Tibial nerve (tissue), 4 donors: Measurements from ENCODE around the gene SEPTIN12. TPM values are rescaled to one million over a fixed set of nuclear protein-coding genes. Genes with fewer than 3 reads are reported as not detected.

ENCODE experiments used
- DNase-seq, 2 donors: peaks; one replicate each; pipeline ENCODE4 v3.0.0-alpha.2; 2019; ENCODE audit warnings: low spot score in 2 of 2
- H3K27ac ChIP-seq, 4 donors: fragments of 200-600 bp; sonication (generic) in 3 of 4; one replicate each; pipeline ENCODE4 v1.5.1; 2017 to 2019; ENCODE audit warnings: mild to moderate bottlenecking in 1 of 4
- H3K27me3 ChIP-seq, 2 donors: fragments of 200-600 bp; sonication (generic) in 1 of 2; one replicate each; pipeline versions ENCODE4 v1.5.1 to v1.6.0; 2017 to 2019
- H3K36me3 ChIP-seq, 3 donors: fragments of 200-600 bp; sonication (generic); one replicate each; pipeline ENCODE4 v1.5.1; 2018 to 2019
- H3K4me1 ChIP-seq, 4 donors: fragments of 200-600 bp; sonication (generic) in 3 of 4; one replicate each; pipeline ENCODE4 v1.5.1; 2017 to 2019
- H3K4me3 ChIP-seq, 4 donors: fragments of 200-600 bp; sonication (generic) in 3 of 4; one replicate each; pipeline ENCODE4 v1.5.1; 2017 to 2019; ENCODE audit warnings: mild to moderate bottlenecking in 1 of 4, moderate library complexity in 1 of 4
- H3K9me3 ChIP-seq, 4 donors: fragments of 200-600 bp; sonication (generic) in 3 of 4; one replicate each; pipeline ENCODE4 v1.5.1; 2017 to 2019
- EP300 ChIP-seq, 2 donors: sonication (generic); formaldehyde crosslinking; IDR thresholded peaks; one replicate each; pipeline ENCODE4 v1.6.1; 2017; ENCODE audit warnings: antibody characterized with exemption in 2 of 2, mild to moderate bottlenecking in 1 of 2
- POLR2A ChIP-seq, 2 donors: fragments of 450-650 bp; IDR thresholded peaks; one replicate each; pipeline ENCODE4 v1.6.1; 2017; ENCODE audit warnings: antibody characterized with exemption in 2 of 2, mild to moderate bottlenecking in 2 of 2, moderate library complexity in 2 of 2
- WGBS, 2 donors: methylation state at CpG; one replicate each; pipeline ENCODE4 v1.1.5; 2018; 5-methylcytosine and 5-hydroxymethylcytosine counted together
- total RNA-seq, 4 donors: library from RNA; depleted of rRNA; stranded (reverse); fragments of >200 nt; gene quantifications; one replicate each; pipeline ENCODE4 v1.1.0, GENCODE V29; 2016
- TF ChIP-seq, protein P1 (sequence below), 5 experiments: fragments of 200-600 bp in 3 of 5; fragments of 450-650 bp in 2 of 5; sonication (generic) in 3 of 5; IDR thresholded peaks; one replicate each; pipeline ENCODE4 v1.5.1; 2016 to 2019; ENCODE audit warnings: antibody characterized with exemption in 5 of 5, mild to moderate bottlenecking in 3 of 5, moderate library complexity in 2 of 5

The SEPTIN12 gene
- total RNA-seq, 4 donors from 2014 or later = not detected

DNA sequence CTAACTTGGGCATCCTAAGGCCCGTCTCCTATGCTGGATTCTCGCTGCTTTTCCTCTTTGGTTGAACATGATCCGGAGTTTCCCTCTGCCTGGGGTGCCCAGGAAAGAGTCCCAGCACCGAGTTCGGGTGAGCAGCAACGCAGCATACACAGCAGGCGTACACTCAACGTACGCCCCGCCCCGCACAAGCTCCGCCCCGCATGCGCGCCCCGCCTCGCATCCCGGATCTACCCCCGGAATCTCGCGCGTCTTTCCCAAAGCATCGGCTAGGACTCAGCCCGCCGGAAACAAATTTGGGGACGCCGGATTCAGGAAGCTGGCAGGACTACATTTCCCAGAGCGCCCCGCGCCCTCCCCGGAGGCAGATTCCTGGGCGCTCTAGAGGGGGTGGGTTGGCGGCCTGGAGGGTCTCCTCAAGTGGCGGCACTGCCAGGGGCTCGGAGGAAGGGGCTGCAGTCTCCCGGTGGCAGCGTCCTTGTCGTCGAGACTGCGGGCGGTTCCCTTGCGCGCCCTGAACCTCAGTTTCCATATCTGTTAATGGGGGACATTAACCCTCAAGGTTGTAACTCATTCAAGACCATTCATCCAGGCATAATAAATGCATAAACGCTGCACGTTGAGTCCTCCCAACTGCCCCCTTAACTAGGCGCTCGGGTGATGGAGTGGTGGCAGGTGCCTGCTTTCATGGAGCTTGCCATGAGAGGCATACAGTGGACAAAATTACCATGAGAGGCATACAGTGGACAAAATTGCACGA, 19.4 kb downstream of the SEPTIN12 start:
- Histone ChIP-seq H3K27me3 (no peaks in the 10 kb centered on the region), H3K4me1 (peaks cover 0 to 41% (median 22%) of the 10 kb centered on the region in 4 donors), H3K36me3 (peaks cover 0 to 17% (median 0%) of the 10 kb centered on the region in 3 donors), H3K27ac (peak overlapping the region; percentile 73 to 96 (median 91)), H3K4me3 (peak overlapping the region; percentile 45 to 82 (median 70)), H3K9me3 (no peaks in the 10 kb centered on the region)
- peak; percentile 91 to 98 for DNase-seq
- TF ChIP-seq POLR2A (IDR thresholded peaks at IDR 0.05) (peak; percentile 51 to 83), EP300 (IDR thresholded peaks at IDR 0.05) (peak; percentile 90 to 91)
- TF ChIP-seq, protein P1, sequence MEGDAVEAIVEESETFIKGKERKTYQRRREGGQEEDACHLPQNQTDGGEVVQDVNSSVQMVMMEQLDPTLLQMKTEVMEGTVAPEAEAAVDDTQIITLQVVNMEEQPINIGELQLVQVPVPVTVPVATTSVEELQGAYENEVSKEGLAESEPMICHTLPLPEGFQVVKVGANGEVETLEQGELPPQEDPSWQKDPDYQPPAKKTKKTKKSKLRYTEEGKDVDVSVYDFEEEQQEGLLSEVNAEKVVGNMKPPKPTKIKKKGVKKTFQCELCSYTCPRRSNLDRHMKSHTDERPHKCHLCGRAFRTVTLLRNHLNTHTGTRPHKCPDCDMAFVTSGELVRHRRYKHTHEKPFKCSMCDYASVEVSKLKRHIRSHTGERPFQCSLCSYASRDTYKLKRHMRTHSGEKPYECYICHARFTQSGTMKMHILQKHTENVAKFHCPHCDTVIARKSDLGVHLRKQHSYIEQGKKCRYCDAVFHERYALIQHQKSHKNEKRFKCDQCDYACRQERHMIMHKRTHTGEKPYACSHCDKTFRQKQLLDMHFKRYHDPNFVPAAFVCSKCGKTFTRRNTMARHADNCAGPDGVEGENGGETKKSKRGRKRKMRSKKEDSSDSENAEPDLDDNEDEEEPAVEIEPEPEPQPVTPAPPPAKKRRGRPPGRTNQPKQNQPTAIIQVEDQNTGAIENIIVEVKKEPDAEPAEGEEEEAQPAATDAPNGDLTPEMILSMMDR (IDR thresholded peaks at IDR 0.05) = no peak
- 5 to 6% methylated on average over 22 to 41 of the region's 48 CpGs for WGBS, 2 donors

DNA sequence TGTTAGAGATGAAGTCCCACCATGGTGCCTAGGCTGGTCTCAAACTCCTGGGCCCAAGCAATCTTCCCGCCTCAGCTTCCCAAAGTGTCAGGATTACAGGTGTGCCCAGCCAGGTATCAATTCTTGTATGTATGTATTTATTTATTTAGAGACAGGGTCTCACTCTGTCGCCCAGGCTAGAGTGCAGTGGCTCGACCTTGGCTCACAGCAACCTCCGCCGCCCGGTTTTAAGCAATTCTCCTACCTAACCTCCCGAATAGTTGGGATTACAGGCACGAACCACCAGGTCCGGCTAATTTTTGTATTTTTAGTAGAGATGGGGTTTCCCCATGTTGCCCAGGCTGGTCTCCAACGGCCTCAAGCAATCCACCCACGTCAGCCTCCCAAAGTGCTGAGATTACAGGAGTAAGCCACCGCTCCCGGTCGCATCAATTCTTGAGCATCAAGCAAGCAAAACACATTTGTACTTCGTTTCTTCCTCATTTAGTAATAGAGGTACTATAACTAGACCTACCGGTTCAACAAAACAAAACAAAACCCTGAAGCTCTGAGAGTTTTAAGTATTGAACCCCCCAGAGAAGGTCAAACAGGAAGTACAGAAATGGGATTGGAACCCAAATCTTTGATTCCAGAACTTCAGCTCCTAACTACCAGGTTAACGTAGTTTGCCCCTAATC, 20.1 kb downstream of the SEPTIN12 start:
- Histone ChIP-seq H3K36me3 (peaks cover 0 to 24% (median 2%) of the 10 kb centered on the region in 3 donors), H3K9me3 (no peaks in the 10 kb centered on the region), H3K4me3 (peak overlapping the region; percentile 45 to 82 (median 70)), H3K4me1 (peaks cover 0 to 45% (median 22%) of the 10 kb centered on the region in 4 donors), H3K27me3 (no peaks in the 10 kb centered on the region), H3K27ac (peak overlapping the region; percentile 73 to 96 (median 91))
- TF ChIP-seq POLR2A (IDR thresholded peaks at IDR 0.05) (no peak), EP300 (IDR thresholded peaks at IDR 0.05) (no peak)
- TF ChIP-seq, protein P1 (IDR thresholded peaks at IDR 0.05) = no peak
- 42 to 63% methylated on average over 17 of the region's 17 CpGs for WGBS, 2 donors
- peak in 1 of 2 donors; percentile 27 for DNase-seq

DNA sequence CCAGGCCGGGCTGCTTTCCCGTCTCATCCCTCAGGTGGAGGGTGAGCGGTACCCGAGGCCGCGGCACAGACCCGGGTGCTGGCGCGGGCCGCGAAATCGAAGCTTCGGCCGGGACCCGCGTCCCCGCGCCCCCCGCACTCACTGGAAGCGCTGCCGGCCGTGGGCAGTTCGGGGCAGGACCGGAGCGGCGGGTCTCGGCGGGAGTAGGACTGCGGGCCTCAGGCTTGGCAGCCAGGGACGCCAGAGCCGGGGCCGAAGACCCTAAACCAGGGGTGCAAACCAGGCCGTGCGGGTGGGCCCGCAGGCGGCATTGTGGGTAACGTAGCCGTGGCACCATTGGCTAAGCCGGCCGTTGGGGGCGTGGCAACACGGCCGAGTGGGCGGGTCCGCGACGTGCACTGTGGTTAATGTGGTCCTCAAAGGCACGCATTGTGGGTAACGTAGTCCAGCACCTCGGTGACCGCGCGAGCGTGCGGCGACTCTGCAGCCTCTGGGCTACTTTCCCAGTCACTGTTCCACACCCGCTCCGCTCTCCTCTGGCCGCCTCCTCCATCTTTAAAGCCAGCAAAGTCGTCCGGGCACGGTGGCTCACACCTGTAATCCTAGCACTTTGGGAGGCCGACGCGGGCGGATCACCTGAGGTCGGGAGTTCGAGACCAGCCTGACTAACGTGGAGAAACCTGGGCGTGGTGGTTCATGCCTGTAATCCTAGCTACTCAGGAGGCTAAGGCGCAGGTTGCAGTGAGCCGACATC, 21.1 kb downstream of the SEPTIN12 start, which contains the start of gene ZNF500:
Gene ZNF500 (minus strand): TSS at position 288 of the 754 bp plus-strand sequence. CDS start 1,184 bp downstream, outside the sequence.
- 4 to 8% methylated on average over 41 to 52 of the region's 72 CpGs for WGBS, 2 donors
- peak; percentile 71 to 80 for TF ChIP-seq EP300 (IDR thresholded peaks at IDR 0.05)
- TF ChIP-seq, protein P1 (IDR thresholded peaks at IDR 0.05) = peak in 1 of 5 experiments; percentile 24
- TF ChIP-seq POLR2A (IDR thresholded peaks at IDR 0.05) = peak in 1 of 2 donors; percentile 70
- Histone ChIP-seq H3K36me3 (peaks cover 0 to 34% (median 4%) of the 10 kb centered on the region in 3 donors), H3K27ac (peak within 1 kb of the TSS; percentile 73 to 96 (median 91)), H3K4me3 (peak within 1 kb of the TSS; percentile 79 to 99 (median 82)), H3K4me1 (peaks cover 0 to 52% (median 22%) of the 10 kb centered on the region in 4 donors), H3K27me3 (no peaks in the 10 kb centered on the region), H3K9me3 (no peaks in the 10 kb centered on the region)
- DNase-seq = peak; percentile 99

DNA sequence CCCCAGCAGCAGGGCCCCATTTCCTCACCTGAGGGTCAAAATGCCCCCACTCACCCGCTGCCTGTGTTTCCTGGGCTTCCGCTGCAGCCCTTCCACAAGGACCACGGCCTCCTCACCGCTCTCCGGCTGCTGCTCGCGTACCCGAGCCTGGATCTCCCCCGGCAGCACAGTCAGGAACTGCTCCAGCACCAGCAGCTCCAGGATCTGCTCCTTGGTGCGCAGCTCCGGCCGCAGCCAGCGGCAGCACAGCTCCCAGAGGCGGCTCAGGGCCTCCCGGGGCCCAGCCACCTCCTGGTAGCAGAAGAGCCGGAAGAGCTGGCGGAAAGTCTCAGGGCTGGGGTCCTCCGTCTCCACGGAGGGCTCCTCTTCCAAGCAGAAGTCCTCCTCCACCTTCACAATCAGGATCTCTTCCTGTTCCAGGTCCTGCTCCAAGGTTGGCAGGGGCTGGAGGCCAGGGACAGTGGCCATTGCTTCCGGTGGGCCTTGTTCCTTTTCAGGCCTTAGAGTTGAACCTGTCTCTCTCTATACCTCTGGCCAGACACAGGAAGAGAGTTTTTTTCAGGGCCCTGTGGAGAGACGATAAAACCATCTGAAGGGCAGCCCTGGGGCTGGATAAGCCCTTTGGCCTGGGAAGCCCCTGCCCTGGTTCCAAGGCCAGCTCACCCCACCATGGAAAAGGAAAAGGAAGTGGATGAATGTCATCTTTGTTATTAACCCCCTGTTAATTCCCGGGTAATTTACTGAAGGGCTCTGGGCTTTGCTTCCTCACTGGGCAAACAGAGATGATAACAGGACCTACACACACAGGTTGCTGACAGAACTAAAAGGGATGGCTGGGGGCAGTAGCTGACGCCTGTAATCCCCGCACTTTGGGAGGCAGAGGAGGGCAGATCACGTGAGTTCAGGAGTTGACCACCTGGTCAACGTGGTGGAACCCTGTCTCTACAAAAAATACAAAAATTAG, 22.4 kb downstream of the SEPTIN12 start:
- peaks cover 0 to 52% (median 22%) of the 10 kb centered on the region in 4 donors for H3K4me1 ChIP-seq
- peak overlapping the region in 2 of 4 donors; percentile 94 to 96 for H3K27ac ChIP-seq
- H3K27me3 ChIP-seq = no peaks in the 10 kb centered on the region
- no peak for DNase-seq
- H3K9me3 ChIP-seq = no peaks in the 10 kb centered on the region
- 67 to 68% methylated on average over 26 of the region's 26 CpGs for whole genome bisulfite sequencing, 2 donors
- peak overlapping the region; percentile 79 to 99 (median 82) for H3K4me3 ChIP-seq
- TF ChIP-seq POLR2A (IDR thresholded peaks at IDR 0.05) (no peak), EP300 (IDR thresholded peaks at IDR 0.05) (no peak)
- TF ChIP-seq, protein P1 (IDR thresholded peaks at IDR 0.05) = no peak
- H3K36me3 ChIP-seq = peaks cover under 1 to 46% (median 4%) of the 10 kb centered on the region in 3 donors
